ENCODE measurements around the gene EFCAB9. TPM values are rescaled to one million over a fixed set of nuclear protein-coding genes. Genes with fewer than 3 reads are reported as not detected.
A peak's percentile ranks its signal among the peaks of the same experiment; 100 is the strongest.
"Not testable (repeated sequence)": the region's sequence is repeated elsewhere in the genome, so short reads cannot be mapped to it uniquely, and the experiment has no call there.

EFCAB9 gene
- total RNA-seq (not detected), polyA plus RNA-seq (not detected)
- long read RNA-seq, donor 1: 0 reads
- long read RNA-seq, donor 2: 0 reads
- long read RNA-seq, donor 3: 0 reads
- long read RNA-seq, donor 4: 0 reads

GRCh38 chr5:172193872-172194271, at the start of gene EFCAB9:
Gene EFCAB9 (plus strand): TSS chr5:172194172. CDS start chr5:172194173, 1 bp downstream.
- no peak for ATAC-seq
- intact Hi-C loops (cut with DNase I): no loop called here
- Histone ChIP-seq H3K27me3 (ENCODE audit: control insufficient read depth, insufficient read depth) (no peaks in the 10 kb centered on the region), H3K4me1 (ENCODE audit: control insufficient read depth, insufficient read depth, low read length) (no peaks in the 10 kb centered on the region), H3K27ac (ENCODE audit: low read length) (no peak within 1 kb of the TSS), H3K9me3 (ENCODE audit: control insufficient read depth, low read length) (no peaks in the 10 kb centered on the region), H3K4me3 (ENCODE audit: low read length) (no peak within 1 kb of the TSS)
- DNase-seq: no peak
- 80% methylated on average over 6 of the region's 6 CpGs for WGBS

- WGBS: 51% methylated on average over 10 of the region's 10 CpGs
- intact Hi-C loops (cut with DNase I): no loop called here
- Histone ChIP-seq H3K4me1 (ENCODE audit: control insufficient read depth, insufficient read depth, low read length) (peaks cover 7% of the 10 kb centered on the region), H3K27me3 (ENCODE audit: control insufficient read depth, insufficient read depth) (no peaks in the 10 kb centered on the region), H3K9me3 (ENCODE audit: control insufficient read depth, low read length) (no peaks in the 10 kb centered on the region), H3K27ac (ENCODE audit: low read length) (no peak overlapping the region), H3K4me3 (ENCODE audit: low read length) (no peak overlapping the region)
- DNase-seq (peak; percentile 61 to 76 (median 73)), ATAC-seq (peak; percentile 69 to 79)
Observed at GRCh38 chr5:172144291-172144815, 49.6 kb upstream of the EFCAB9 start.

- no peak overlapping the region for H3K4me3 ChIP-seq (ENCODE audit: low read length)
- no peak overlapping the region for H3K27ac ChIP-seq (ENCODE audit: low read length)
- H3K4me1 ChIP-seq (ENCODE audit: control insufficient read depth, insufficient read depth, low read length): peaks cover 7% of the 10 kb centered on the region
- H3K27me3 ChIP-seq (ENCODE audit: control insufficient read depth, insufficient read depth): no peaks in the 10 kb centered on the region
- ATAC-seq (no peak), DNase-seq (no peak)
- intact Hi-C loops (cut with DNase I): no loop called here
- 90% methylated on average over 15 of the region's 15 CpGs for WGBS
- H3K9me3 ChIP-seq (ENCODE audit: control insufficient read depth, low read length): no peaks in the 10 kb centered on the region
Observed at GRCh38 chr5:172144931-172145869, 48.8 kb upstream of the EFCAB9 start.

GRCh38 chr5:172145870-172146747, 47.9 kb upstream of the EFCAB9 start:
- no peak for ATAC-seq
- H3K27ac ChIP-seq (ENCODE audit: low read length): no peak overlapping the region

GRCh38 chr5:172146748-172147092, 47.3 kb upstream of the EFCAB9 start:
- H3K27me3 ChIP-seq (ENCODE audit: control insufficient read depth, insufficient read depth): no peaks in the 10 kb centered on the region
- ATAC-seq (no peak), DNase-seq (no peak)
- intact Hi-C loops (cut with DNase I): no loop called here
- H3K27ac ChIP-seq (ENCODE audit: low read length): no peak overlapping the region
- H3K4me3 ChIP-seq (ENCODE audit: low read length): no peak overlapping the region
- 85% methylated on average over 9 of the region's 9 CpGs for WGBS
- H3K4me1 ChIP-seq (ENCODE audit: control insufficient read depth, insufficient read depth, low read length): peaks cover 7% of the 10 kb centered on the region
- H3K9me3 ChIP-seq (ENCODE audit: control insufficient read depth, low read length): no peaks in the 10 kb centered on the region

More at GRCh38 chr5:172145870-172146747, 47.9 kb upstream of the EFCAB9 start:
- intact Hi-C loops (cut with DNase I): no loop called here
- no peak for DNase-seq
- no peaks in the 10 kb centered on the region for H3K9me3 ChIP-seq (ENCODE audit: control insufficient read depth, low read length)
- no peaks in the 10 kb centered on the region for H3K27me3 ChIP-seq (ENCODE audit: control insufficient read depth, insufficient read depth)
- 84% methylated on average over 21 of the region's 21 CpGs for WGBS
- H3K4me1 ChIP-seq (ENCODE audit: control insufficient read depth, insufficient read depth, low read length): peaks cover 7% of the 10 kb centered on the region
- no peak overlapping the region for H3K4me3 ChIP-seq (ENCODE audit: low read length)

GRCh38 chr5:172147857-172148256, 46.1 kb upstream of the EFCAB9 start:
- Histone ChIP-seq H3K27ac (ENCODE audit: low read length) (no peak overlapping the region), H3K4me3 (ENCODE audit: low read length) (no peak overlapping the region), H3K9me3 (ENCODE audit: control insufficient read depth, low read length) (no peaks in the 10 kb centered on the region), H3K4me1 (ENCODE audit: control insufficient read depth, insufficient read depth, low read length) (peaks cover 7% of the 10 kb centered on the region), H3K27me3 (ENCODE audit: control insufficient read depth, insufficient read depth) (no peaks in the 10 kb centered on the region)
- DNase-seq: no peak
- ATAC-seq: no peak
- WGBS: 82% methylated on average over 10 of the region's 10 CpGs
- intact Hi-C loops (cut with DNase I): no loop called here

GRCh38 chr5:172148381-172148780, 45.6 kb upstream of the EFCAB9 start:
- no peak overlapping the region for H3K27ac ChIP-seq (ENCODE audit: low read length)
- peaks cover 7% of the 10 kb centered on the region for H3K4me1 ChIP-seq (ENCODE audit: control insufficient read depth, insufficient read depth, low read length)
- intact Hi-C loops (cut with DNase I): no loop called here
- 84% methylated on average over 9 of the region's 9 CpGs for WGBS
- no peak overlapping the region for H3K4me3 ChIP-seq (ENCODE audit: low read length)
- ATAC-seq (no peak), DNase-seq (no peak)
- H3K27me3 ChIP-seq (ENCODE audit: control insufficient read depth, insufficient read depth): no peaks in the 10 kb centered on the region
- no peaks in the 10 kb centered on the region for H3K9me3 ChIP-seq (ENCODE audit: control insufficient read depth, low read length)

- 85% methylated on average over 3 of the region's 3 CpGs for WGBS
- Histone ChIP-seq H3K27me3 (ENCODE audit: control insufficient read depth, insufficient read depth) (no peaks in the 10 kb centered on the region), H3K9me3 (ENCODE audit: control insufficient read depth, low read length) (no peaks in the 10 kb centered on the region), H3K4me1 (ENCODE audit: control insufficient read depth, insufficient read depth, low read length) (peaks cover 7% of the 10 kb centered on the region), H3K27ac (ENCODE audit: low read length) (no peak overlapping the region), H3K4me3 (ENCODE audit: low read length) (no peak overlapping the region)
- DNase-seq (no peak), ATAC-seq (no peak)
- intact Hi-C loops (cut with DNase I): no loop called here
Observed at GRCh38 chr5:172149073-172149472, 44.9 kb upstream of the EFCAB9 start.

GRCh38 chr5:172149481-172149880, 44.5 kb upstream of the EFCAB9 start:
- intact Hi-C loops (cut with DNase I); ATAC-seq; DNase-seq; H3K4me1 ChIP-seq (ENCODE audit: control insufficient read depth, insufficient read depth, low read length); H3K27ac ChIP-seq (ENCODE audit: low read length); H3K9me3 ChIP-seq (ENCODE audit: control insufficient read depth, low read length); H3K4me3 ChIP-seq (ENCODE audit: low read length); H3K27me3 ChIP-seq (ENCODE audit: control insufficient read depth, insufficient read depth): not testable (repeated sequence)
- 93% methylated on average over 11 of the region's 11 CpGs for WGBS

GRCh38 chr5:172150514-172151425, 43.2 kb upstream of the EFCAB9 start:
- Histone ChIP-seq H3K27me3 (ENCODE audit: control insufficient read depth, insufficient read depth) (no peaks in the 10 kb centered on the region), H3K27ac (ENCODE audit: low read length) (peak overlapping the region; percentile 16), H3K9me3 (ENCODE audit: control insufficient read depth, low read length) (no peaks in the 10 kb centered on the region), H3K4me3 (ENCODE audit: low read length) (no peak overlapping the region), H3K4me1 (ENCODE audit: control insufficient read depth, insufficient read depth, low read length) (no peaks in the 10 kb centered on the region)
- intact Hi-C loops (cut with DNase I): no loop called here
- WGBS: 64% methylated on average over 16 of the region's 16 CpGs
- peak; percentile 62 to 88 (median 82) for DNase-seq
- peak; percentile 75 to 79 for ATAC-seq
